Measurements from ENCODE around the gene CHCHD10.
"Not testable (repeated sequence)": the region's sequence is repeated elsewhere in the genome, so short reads cannot be mapped to it uniquely, and the experiment has no call there.

The CHCHD10 gene

DNA sequence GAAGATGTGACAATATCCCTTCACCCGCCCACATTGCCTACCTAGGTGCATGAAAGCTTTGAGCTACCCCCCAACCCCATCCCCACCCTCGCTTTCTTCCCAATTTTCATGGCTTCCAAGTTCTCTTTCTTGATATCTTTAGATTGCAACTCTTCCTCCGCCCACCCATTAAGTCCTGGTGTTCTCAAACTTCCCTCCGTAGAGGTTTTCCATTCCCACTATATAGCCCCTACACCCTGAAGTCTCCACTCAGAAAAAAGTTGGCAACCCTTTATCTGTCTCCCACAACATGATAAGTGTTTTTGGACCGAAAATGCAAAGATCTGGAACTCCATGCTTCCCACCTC, 17.4 kb downstream of the CHCHD10 start:
- DNase-seq (ENCODE audit: low spot score): no peak

DNA sequence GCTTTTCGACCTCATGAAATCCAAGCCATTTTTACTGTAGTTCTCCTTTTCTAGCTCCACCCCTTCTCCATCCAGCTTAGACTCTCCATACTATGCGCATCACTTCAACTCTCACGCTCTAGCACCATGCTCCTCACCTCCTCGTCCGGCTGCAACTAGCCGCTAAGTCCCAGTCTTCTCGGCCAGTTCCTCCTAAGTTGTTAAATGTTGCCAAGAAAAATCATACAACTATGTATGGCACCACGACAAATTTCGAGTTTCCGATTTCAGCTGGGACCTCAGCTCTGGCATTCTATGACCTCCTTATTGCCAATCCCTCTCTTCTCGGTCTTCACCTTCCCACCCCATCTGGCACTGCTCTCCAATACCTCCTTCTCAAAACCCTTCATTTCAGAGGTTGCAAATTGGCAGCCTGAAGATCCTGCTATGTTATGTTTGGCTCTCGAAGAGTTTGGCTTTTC, 17.9 kb downstream of the CHCHD10 start:
- DNase-seq (ENCODE audit: low spot score): no peak

DNA sequence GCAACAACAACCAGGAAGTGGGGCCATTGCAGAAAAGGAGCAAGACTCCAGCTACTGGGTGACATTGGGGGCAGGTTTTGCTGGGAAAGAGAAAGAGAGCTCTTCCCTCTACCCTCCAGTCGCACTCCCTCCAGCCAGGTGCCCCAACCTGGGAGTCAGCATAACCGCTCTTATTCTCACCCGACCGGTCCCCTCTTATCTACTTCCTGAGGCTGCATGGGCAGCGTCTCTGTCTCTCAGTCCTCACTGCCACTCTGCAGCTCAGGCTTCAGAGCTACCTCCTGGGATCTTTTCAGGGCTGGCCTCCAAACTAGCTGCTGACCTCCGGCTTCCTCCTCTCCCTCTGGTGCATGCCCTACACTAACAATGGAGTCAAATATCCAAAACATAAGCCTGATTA, 22.0 kb downstream of the CHCHD10 start:
- no peak for DNase-seq (ENCODE audit: low spot score)

DNA sequence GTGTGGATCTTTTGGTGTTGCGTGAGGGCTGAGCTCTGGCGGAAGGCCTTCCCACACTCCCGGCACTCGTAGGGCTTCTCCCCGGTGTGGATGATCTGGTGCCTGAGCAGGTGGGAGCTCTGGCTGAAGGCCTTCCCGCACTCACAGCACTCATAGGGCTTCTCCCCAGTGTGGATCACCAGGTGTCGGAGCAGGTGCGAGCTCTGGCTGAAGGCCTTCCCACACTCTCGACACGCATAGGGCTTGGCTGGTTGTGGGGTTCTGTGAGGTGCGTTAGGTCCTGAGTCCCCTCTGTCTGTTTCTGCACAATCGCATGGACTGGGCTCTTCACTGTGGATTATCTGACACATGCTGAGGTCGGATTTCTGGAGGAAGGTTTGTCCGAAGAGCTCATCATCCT, 23.3 kb downstream of the CHCHD10 start:
- DNase-seq (ENCODE audit: low spot score): no peak

GRCh38 chr22:23744001-23744400, 23.8 kb downstream of the CHCHD10 start:
- no peak for DNase-seq (ENCODE audit: low spot score)

DNA sequence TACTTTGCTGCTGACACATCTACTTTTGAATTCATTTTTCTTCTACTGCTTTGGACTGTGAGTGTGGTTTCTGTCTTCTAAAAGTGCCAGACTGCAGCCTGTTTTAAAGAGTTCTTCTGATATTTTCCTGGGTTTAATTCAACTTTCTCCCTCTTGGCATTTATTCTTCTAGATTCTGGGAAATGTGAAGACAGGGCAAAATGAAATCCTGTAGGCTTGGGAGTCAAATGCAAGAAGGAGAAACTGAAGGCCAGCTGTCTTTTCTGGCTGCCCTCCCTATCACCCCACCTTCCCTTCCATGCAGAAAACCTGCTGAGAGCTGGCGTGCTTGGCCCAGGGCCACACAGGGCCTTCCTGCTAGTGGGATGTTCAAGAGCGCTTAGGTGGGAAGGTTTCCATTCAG, 24.5 kb downstream of the CHCHD10 start:
- DNase-seq (ENCODE audit: low spot score): no peak

- no peak for DNase-seq (ENCODE audit: low spot score)
Observed at GRCh38 chr22:23742505-23743264, 25.1 kb downstream of the CHCHD10 start.

GRCh38 chr22:23737696-23738095, 30.1 kb downstream of the CHCHD10 start:
- DNase-seq (ENCODE audit: low spot score): no peak

GRCh38 chr22:23728108-23728507, 39.7 kb downstream of the CHCHD10 start:
- DNase-seq (ENCODE audit: low spot score): not testable (repeated sequence)

DNA sequence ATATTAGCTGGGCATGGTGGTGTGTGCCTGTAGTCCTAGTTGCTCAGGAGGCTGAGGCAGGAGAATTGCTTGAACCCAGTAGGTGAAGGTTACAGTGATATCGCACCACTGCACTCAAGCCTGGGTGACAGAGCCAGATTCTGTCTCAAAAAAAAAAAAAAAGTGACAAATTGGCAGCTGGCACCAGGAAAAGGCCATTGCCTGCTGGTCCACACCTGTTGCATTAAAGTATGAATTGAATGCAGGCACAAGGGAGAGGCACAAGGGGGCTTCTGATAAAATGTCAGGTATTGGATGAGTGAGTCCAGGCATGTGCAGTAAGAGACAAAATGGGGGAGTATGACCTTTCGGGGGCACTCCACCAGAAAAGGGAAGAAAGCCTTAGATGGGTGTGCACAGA, 45.0 kb downstream of the CHCHD10 start:
- DNase-seq (ENCODE audit: low spot score): no peak

DNA sequence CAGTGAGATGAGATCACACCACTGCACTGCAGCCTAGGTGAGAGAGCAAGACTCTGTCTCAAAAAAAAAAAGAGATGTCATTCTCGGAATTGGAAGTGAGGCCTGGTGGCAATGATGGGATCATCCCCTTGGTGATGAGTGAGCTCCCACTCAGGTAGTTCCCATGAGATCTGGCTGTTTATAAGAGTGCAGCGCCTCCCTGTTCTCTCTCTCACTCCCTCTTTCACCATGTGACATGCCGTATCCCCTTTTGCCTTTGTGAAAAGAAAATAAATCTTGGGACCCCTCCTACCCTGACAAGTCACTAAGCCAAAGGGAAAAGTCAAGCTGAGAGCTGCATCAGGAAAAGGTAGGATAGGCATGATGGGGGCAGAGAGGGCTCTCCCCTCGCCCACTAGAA, 45.6 kb downstream of the CHCHD10 start:
- DNase-seq (ENCODE audit: low spot score): no peak

DNA sequence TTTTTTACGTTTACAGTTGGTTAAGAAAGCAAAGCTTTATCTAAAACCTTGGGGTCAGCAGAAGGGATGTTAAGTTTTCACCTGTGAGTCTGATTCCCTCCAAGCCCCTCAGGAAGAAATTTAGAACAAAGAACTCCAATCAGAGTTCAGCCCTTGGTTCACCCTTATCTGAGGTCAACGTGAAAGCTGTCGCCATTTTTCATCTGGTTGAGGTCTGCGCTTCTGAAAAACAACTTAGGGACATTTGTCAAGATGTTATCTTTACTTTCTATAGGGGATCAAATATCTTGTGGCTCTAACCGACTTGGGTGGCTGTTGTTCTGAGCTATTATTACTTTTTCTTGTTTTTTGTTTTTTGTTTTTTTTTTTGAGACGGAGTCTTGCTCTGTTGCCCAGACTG, 46.9 kb downstream of the CHCHD10 start:
- DNase-seq (ENCODE audit: low spot score): no peak

DNA sequence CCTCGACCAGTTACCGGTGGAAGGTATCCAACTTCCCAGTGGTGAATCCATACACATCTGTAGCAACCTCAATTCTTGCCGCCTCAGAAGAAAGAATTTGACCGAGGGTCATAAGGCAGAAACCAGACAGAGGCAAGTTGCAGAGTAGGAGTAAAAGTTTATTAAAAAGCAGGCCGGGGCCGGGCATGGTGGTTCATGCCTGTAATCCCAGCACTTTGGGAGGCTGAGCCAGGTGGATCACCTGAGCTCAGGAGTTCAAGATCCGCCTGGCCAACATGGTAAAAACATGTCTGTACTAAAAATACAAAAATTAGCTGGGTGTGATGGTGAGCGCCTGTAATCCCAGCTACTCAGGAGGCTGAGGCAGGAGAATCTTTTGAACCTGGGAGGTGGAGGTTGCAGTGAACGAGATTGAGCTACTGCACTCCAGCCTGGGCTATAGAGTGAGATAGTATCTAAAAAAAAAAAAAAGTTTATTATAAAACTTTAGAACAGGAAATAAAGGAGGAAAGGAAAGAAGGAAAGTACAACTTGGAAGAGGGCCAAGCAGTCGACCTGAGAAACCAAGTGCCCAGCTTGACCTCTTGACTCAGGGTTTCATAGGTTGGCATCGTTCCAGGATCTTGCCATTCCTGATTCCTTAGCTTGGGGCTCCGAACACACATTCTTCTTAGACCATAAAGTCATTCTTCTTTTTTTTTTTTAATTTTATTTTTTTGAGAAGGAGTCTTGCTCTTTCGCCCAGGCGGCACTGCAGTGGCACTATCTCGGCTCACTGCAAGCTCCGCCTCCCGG, 49.2 kb downstream of the CHCHD10 start:
- DNase-seq (ENCODE audit: low spot score): no peak

DNA sequence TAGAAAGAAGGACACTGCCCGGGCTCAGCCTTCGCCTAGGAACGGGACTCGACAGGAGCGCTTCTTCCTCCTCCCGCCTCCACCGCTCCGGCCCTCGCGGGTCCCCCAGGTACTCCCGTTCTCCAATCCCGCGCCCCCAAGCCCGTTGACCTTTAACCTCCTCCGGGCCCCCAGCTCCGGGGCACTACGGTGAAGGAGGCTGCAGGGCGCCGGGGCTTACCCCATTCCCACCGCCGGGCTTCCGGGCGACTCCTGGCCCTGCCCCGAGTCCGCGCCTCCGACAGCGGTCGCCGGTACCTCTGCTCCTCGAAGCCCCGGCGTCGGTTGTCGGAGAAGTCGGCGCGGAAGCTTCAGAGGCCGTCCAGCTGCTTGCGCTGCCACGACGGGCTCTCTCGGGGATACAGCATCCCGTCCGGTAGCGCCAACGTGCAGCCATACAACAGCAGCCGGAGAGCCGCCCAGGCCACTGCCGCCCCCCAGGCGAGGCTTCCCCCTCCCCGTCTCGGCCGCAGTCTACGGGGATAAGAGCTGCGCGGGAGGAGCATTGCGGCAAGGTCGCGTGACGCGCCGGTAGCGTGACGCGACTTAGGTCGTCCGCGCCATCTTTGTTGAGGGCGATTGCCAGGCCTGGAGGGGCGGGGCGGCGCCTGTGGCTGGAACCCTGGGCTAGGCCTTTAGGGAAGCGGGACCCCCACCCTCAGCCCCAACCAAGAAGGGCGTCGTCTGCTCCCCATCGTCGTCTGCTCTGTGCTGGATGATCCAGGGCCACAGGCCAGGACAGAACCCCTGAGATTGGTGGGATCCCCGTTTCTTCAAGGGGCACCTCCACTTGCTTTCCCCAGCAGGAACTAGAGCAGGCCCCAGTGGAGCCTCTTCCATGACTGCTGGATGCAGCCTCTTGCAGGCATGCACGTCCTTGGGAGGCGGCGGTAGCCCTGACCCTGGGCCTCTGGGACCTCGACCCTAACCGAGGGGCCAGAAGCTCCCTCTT, 50.7 kb downstream of the CHCHD10 start:
- DNase-seq (ENCODE audit: low spot score): peak; percentile 93

All from AG08395 (cell line).